Caco-2 (cell line): Measurements from ENCODE around the gene PRF1. TPM values are rescaled to one million over a fixed set of nuclear protein-coding genes. Genes with fewer than 3 reads are reported as not detected.

ENCODE experiments used
- BruUV-seq: library from RNA; stranded (reverse); fragments of 400-500 nt; replicated peaks from 2 replicates; lab custom pipeline; 2021; lab: Mats Ljungman, UMichigan
- CTCF ChIA-PET: fragments of 300-600 bp; sonication (Branson Sonifier 250); formaldehyde crosslinking; loops from one replicate; lab custom pipeline; 2022; ENCODE audit warnings: antibody characterized with exemption; lab: Charles Lee
- POLR2A ChIA-PET: fragments of 300-600 bp; sonication (Branson Sonifier 250); formaldehyde crosslinking; loops from one replicate; lab custom pipeline; 2022; ENCODE audit warnings: antibody characterized with exemption; lab: Charles Lee
- DNase-seq, 2 experiments: peaks; one replicate each; pipeline versions ENCODE4 v3.0.0 to v3.0.0-alpha.2; 2020 to 2022
- H3K27me3 ChIP-seq: replicated peaks from 2 replicates; pipeline ENCODE4 v1.6.0; 2011; ENCODE audit warnings: low read length; ENCODE audit not compliant: control insufficient read depth, insufficient read depth
- H3K36me3 ChIP-seq: 2 replicates; pipeline ENCODE4 v1.5.1; 2011; ENCODE audit warnings: low read length; ENCODE audit not compliant: control insufficient read depth, insufficient read depth
- H3K4me1 ChIP-seq: fragments of 250-450 bp; sonication (Bioruptor Pico); 2 replicates; pipeline ENCODE4 v1.5.1; 2020; ENCODE audit warnings: mild to moderate bottlenecking
- H3K4me3 ChIP-seq: 2 replicates; pipeline ENCODE4 v1.5.1; 2011; ENCODE audit warnings: low read depth, mild to moderate bottlenecking, control low read depth, low read length
- H3K9me3 ChIP-seq: fragments of 250-450 bp; sonication (Bioruptor Pico); 2 replicates; pipeline ENCODE4 v1.5.1; 2020; ENCODE audit warnings: mild to moderate bottlenecking, moderate library complexity
- H3K27ac Mint-ChIP-seq: one replicate; pipeline ENCODE4 v1.8.0; 2022; ENCODE audit warnings: mixed read lengths; ENCODE audit not compliant: unreplicated experiment
- H3K27me3 Mint-ChIP-seq: one replicate; pipeline ENCODE4 v1.8.0; 2022; ENCODE audit warnings: mixed read lengths; ENCODE audit not compliant: insufficient read depth, unreplicated experiment
- H3K36me3 Mint-ChIP-seq: one replicate; pipeline ENCODE4 v1.8.0; 2022; ENCODE audit warnings: mild to moderate bottlenecking, mixed read lengths; ENCODE audit not compliant: insufficient read depth, unreplicated experiment
- H3K4me1 Mint-ChIP-seq: one replicate; pipeline ENCODE4 v1.8.0; 2022; ENCODE audit warnings: low read depth, mixed read lengths; ENCODE audit not compliant: unreplicated experiment
- H3K4me3 Mint-ChIP-seq: one replicate; pipeline ENCODE4 v1.8.0; 2022; ENCODE audit warnings: mild to moderate bottlenecking, moderate library complexity, mixed read lengths; ENCODE audit not compliant: unreplicated experiment
- H3K9me3 Mint-ChIP-seq: one replicate; pipeline ENCODE4 v1.8.0; 2022; ENCODE audit warnings: mixed read lengths; ENCODE audit not compliant: unreplicated experiment
- CTCF ChIP-seq, 2 experiments: fragments of 200-600 bp in 1 of 2; IDR thresholded peaks; 1 replicate in 1 of 2; 2 replicates in 1 of 2; pipeline versions ENCODE4 v1.5.1 to v1.8.0; 2011 to 2022; ENCODE audit warnings: antibody characterized with exemption in 1 of 2, control low read depth in 1 of 2, inconsistent platforms in 1 of 2, low read depth in 1 of 2, low read length in 1 of 2, mild to moderate bottlenecking in 1 of 2, moderate library complexity in 1 of 2; ENCODE audit not compliant: insufficient read depth in 1 of 2, severe bottlenecking in 1 of 2, unreplicated experiment in 1 of 2
- intact Hi-C: fragments of 100-400 bp; cut with micrococcal nuclease; formaldehyde crosslinking; loops from one replicate; pipeline ENCODE4 v1.10.0; 2022; ENCODE audit not compliant: unreplicated experiment
- total RNA-seq: library from RNA; stranded (reverse); gene quantifications from 2 replicates; pipeline ENCODE4 v1.2.3, GENCODE V29; 2022

Gene PRF1
- total RNA-seq, 1 experiment from 2014 or later, result 0.34 TPM

GRCh38 chr10:70568113-70568512 is 34.4 kb downstream of the PRF1 start:
- Mint-ChIP-seq H3K4me3 (no peak overlapping the region), H3K27me3 (no peaks in the 10 kb centered on the region), H3K27ac (no peak overlapping the region), H3K4me1 (no peaks in the 10 kb centered on the region), H3K36me3 (no peaks in the 10 kb centered on the region), H3K9me3 (no peaks in the 10 kb centered on the region)
- TF ChIP-seq CTCF (IDR thresholded peaks at IDR 0.05; ENCODE audit: insufficient read depth in 1 of 2, low read depth in 1 of 2, low read length in 1 of 2, severe bottlenecking in 1 of 2, unreplicated experiment in 1 of 2), result no peak
- Histone ChIP-seq H3K9me3 (no peaks in the 10 kb centered on the region), H3K4me3 (no peak overlapping the region), H3K36me3 (no peaks in the 10 kb centered on the region), H3K27me3 (no peaks in the 10 kb centered on the region), H3K4me1 (no peaks in the 10 kb centered on the region)
- CTCF ChIA-PET, result interaction anchor here (0.6 kb wide), 1 partner anchor 191 kb away, joined by 3 read pairs; no protein-coding TSS in a partner anchor
- BruUV-seq, result no TSS peak
- DNase-seq, result peak in 1 of 2 experiments; percentile 4
- POLR2A ChIA-PET, result no interaction called here
- intact Hi-C loops, result no loop called here

GRCh38 chr10:70567603-70568002 is 34.9 kb downstream of the PRF1 start:
- no peaks in the 10 kb centered on the region for H3K9me3 ChIP-seq
- H3K4me1 ChIP-seq, result no peaks in the 10 kb centered on the region
- intact Hi-C loops, result no loop called here
- no peak overlapping the region for H3K4me3 ChIP-seq
- no peaks in the 10 kb centered on the region for H3K27me3 ChIP-seq
- no peaks in the 10 kb centered on the region for H3K36me3 Mint-ChIP-seq
- H3K4me3 Mint-ChIP-seq, result no peak overlapping the region
- ChIA-PET POLR2A (no interaction called here), CTCF (interaction anchor here (0.6 to 0.9 kb wide), 2 partner anchors 9 to 191 kb away, joined by 3 read pairs; no protein-coding TSS in a partner anchor)
- H3K27me3 Mint-ChIP-seq, result no peaks in the 10 kb centered on the region
- peak in 1 of 2 experiments; percentile 33 for DNase-seq
- H3K27ac Mint-ChIP-seq, result no peak overlapping the region
- TF ChIP-seq CTCF (IDR thresholded peaks at IDR 0.05; ENCODE audit: insufficient read depth in 1 of 2, low read depth in 1 of 2, low read length in 1 of 2, severe bottlenecking in 1 of 2, unreplicated experiment in 1 of 2), result no peak
- H3K36me3 ChIP-seq, result no peaks in the 10 kb centered on the region
- no peaks in the 10 kb centered on the region for H3K4me1 Mint-ChIP-seq
- no TSS peak for BruUV-seq
- no peaks in the 10 kb centered on the region for H3K9me3 Mint-ChIP-seq

- no peaks in the 10 kb centered on the region for H3K36me3 ChIP-seq
- ChIA-PET CTCF (interaction anchor here (0.9 kb wide), 1 partner anchor 8 kb away, joined by 3 read pairs; no protein-coding TSS in a partner anchor), POLR2A (no interaction called here)
- H3K4me3 ChIP-seq, result no peak overlapping the region
- Mint-ChIP-seq H3K4me1 (no peaks in the 10 kb centered on the region), H3K36me3 (no peaks in the 10 kb centered on the region), H3K4me3 (no peak overlapping the region), H3K9me3 (no peaks in the 10 kb centered on the region), H3K27ac (no peak overlapping the region), H3K27me3 (no peaks in the 10 kb centered on the region)
- peak in 1 of 2 experiments; percentile 34 for DNase-seq
- BruUV-seq, result no TSS peak
- H3K27me3 ChIP-seq, result no peaks in the 10 kb centered on the region
- H3K4me1 ChIP-seq, result no peaks in the 10 kb centered on the region
- intact Hi-C loops, result no loop called here
- TF ChIP-seq CTCF (IDR thresholded peaks at IDR 0.05; ENCODE audit: insufficient read depth in 1 of 2, low read depth in 1 of 2, low read length in 1 of 2, severe bottlenecking in 1 of 2, unreplicated experiment in 1 of 2), result no peak
- no peaks in the 10 kb centered on the region for H3K9me3 ChIP-seq
Observed at GRCh38 chr10:70566515-70567290, 35.8 kb downstream of the PRF1 start.
